H9 (cell line): Measurements from ENCODE around the gene CCDC121. TPM values are rescaled to one million over a fixed set of nuclear protein-coding genes. Genes with fewer than 3 reads are reported as not detected.

Source experiments
- DNase-seq: peaks from one replicate; pipeline ENCODE4 v3.0.0-alpha.2; 2017
- H2AFZ ChIP-seq: one replicate; pipeline ENCODE4 v1.6.1; 2013; ENCODE audit warnings: mild to moderate bottlenecking, low read length, control low read depth, moderate library complexity
- H2AK5ac ChIP-seq: 2 replicates; pipeline ENCODE4 v1.6.1; 2013; ENCODE audit warnings: low read length, control low read depth, mixed read lengths; ENCODE audit not compliant: insufficient read length
- H2BK120ac ChIP-seq: one replicate; pipeline ENCODE4 v1.6.1; 2013; ENCODE audit warnings: low read depth, mild to moderate bottlenecking, low read length, control low read depth, inconsistent platforms; ENCODE audit not compliant: poor library complexity, severe bottlenecking
- H2BK12ac ChIP-seq: 2 replicates; pipeline ENCODE4 v1.6.1; 2013; ENCODE audit warnings: low read length, control low read depth, mixed read lengths, low read depth; ENCODE audit not compliant: insufficient read length
- H2BK15ac ChIP-seq: 2 replicates; pipeline ENCODE4 v1.6.1; 2013; ENCODE audit warnings: low read depth, low read length, control low read depth
- H2BK20ac ChIP-seq: one replicate; pipeline ENCODE4 v1.6.1; 2013; ENCODE audit warnings: low read depth, mild to moderate bottlenecking, low read length, control low read depth, inconsistent platforms; ENCODE audit not compliant: poor library complexity, severe bottlenecking
- H2BK5ac ChIP-seq: 2 replicates; pipeline ENCODE4 v1.6.1; 2013; ENCODE audit warnings: low read length, control low read depth, mixed read lengths; ENCODE audit not compliant: insufficient read length
- H3K14ac ChIP-seq: 2 replicates; pipeline ENCODE4 v1.6.1; 2013; ENCODE audit warnings: low read length, control low read depth; ENCODE audit not compliant: insufficient read depth
- H3K18ac ChIP-seq: 2 replicates; pipeline ENCODE4 v1.6.1; 2013; ENCODE audit warnings: low read depth, mild to moderate bottlenecking, mixed read lengths, low read length, control low read depth; ENCODE audit not compliant: insufficient read length
- H3K23ac ChIP-seq: 2 replicates; pipeline ENCODE4 v1.6.1; 2013; ENCODE audit warnings: low read length, control low read depth, mixed read lengths, low read depth; ENCODE audit not compliant: insufficient read length
- H3K23me2 ChIP-seq: 2 replicates; pipeline ENCODE4 v1.6.1; 2013; ENCODE audit warnings: low read depth, mild to moderate bottlenecking, mixed read lengths, low read length, control low read depth; ENCODE audit not compliant: insufficient read length, poor library complexity, severe bottlenecking
- H3K27ac ChIP-seq: 2 replicates; pipeline ENCODE4 v1.5.1; 2013; ENCODE audit warnings: low read length, control low read depth, mixed read lengths, low read depth; ENCODE audit not compliant: insufficient read length
- H3K27me3 ChIP-seq: 2 replicates; pipeline ENCODE4 v1.6.1; 2013; ENCODE audit warnings: low read length, control low read depth, inconsistent platforms; ENCODE audit not compliant: insufficient read depth
- H3K4ac ChIP-seq: 2 replicates; pipeline ENCODE4 v1.6.1; 2013; ENCODE audit warnings: low read depth, mild to moderate bottlenecking, control low read depth, inconsistent platforms, low read length, moderate library complexity
- H3K4me1 ChIP-seq: 2 replicates; pipeline ENCODE4 v1.6.1; 2013; ENCODE audit warnings: low read length, control low read depth, inconsistent platforms; ENCODE audit not compliant: insufficient read depth
- H3K4me2 ChIP-seq: 2 replicates; pipeline ENCODE4 v1.6.1; 2013; ENCODE audit warnings: low read length, control low read depth, mixed read lengths; ENCODE audit not compliant: insufficient read length, insufficient read depth
- H3K56ac ChIP-seq: 2 replicates; pipeline ENCODE4 v1.6.1; 2013; ENCODE audit warnings: low read depth, mild to moderate bottlenecking, mixed read lengths, low read length, control low read depth; ENCODE audit not compliant: insufficient read length
- H3K79me1 ChIP-seq: 2 replicates; pipeline ENCODE4 v1.6.1; 2013; ENCODE audit warnings: low read depth, mild to moderate bottlenecking, moderate library complexity, low read length, control low read depth, inconsistent platforms; ENCODE audit not compliant: insufficient read depth, poor library complexity, severe bottlenecking
- H3K79me2 ChIP-seq: 2 replicates; pipeline ENCODE4 v1.6.1; 2013; ENCODE audit warnings: low read length, control low read depth, inconsistent platforms; ENCODE audit not compliant: insufficient read depth
- H3K9ac ChIP-seq: 2 replicates; pipeline ENCODE4 v1.6.1; 2013; ENCODE audit warnings: low read length, control low read depth, mixed read lengths; ENCODE audit not compliant: insufficient read length; ENCODE audit errors: extremely low read depth
- H3K9me3 ChIP-seq: one replicate; pipeline ENCODE4 v1.6.1; 2013; ENCODE audit warnings: low read depth, low read length, inconsistent platforms; ENCODE audit not compliant: control insufficient read depth
- H3T11ph ChIP-seq: one replicate; pipeline ENCODE4 v1.6.1; 2013; ENCODE audit warnings: mild to moderate bottlenecking, low read length, control low read depth, inconsistent platforms
- H4K20me1 ChIP-seq: one replicate; pipeline ENCODE4 v1.6.1; 2013; ENCODE audit not compliant: control insufficient read depth, insufficient read length, insufficient read depth
- H4K5ac ChIP-seq: 2 replicates; pipeline ENCODE4 v1.6.1; 2013; ENCODE audit warnings: low read depth, mild to moderate bottlenecking, mixed read lengths, low read length, control low read depth; ENCODE audit not compliant: insufficient read length
- H4K8ac ChIP-seq: replicated peaks from 2 replicates; pipeline ENCODE4 v1.6.1; 2013; ENCODE audit warnings: low read length, control low read depth, mixed read lengths, low read depth; ENCODE audit not compliant: insufficient read length
- H4K91ac ChIP-seq: 2 replicates; pipeline ENCODE4 v1.6.1; 2013; ENCODE audit warnings: low read depth, mild to moderate bottlenecking, moderate library complexity, mixed read lengths, low read length, control low read depth; ENCODE audit not compliant: insufficient read length
- H3K27ac Mint-ChIP-seq, 3 experiments: 2 replicates in 2 of 3; 3 replicates in 1 of 3; pipeline ENCODE4 v1.8.0; 2020 to 2021; ENCODE audit warnings: mixed read lengths in 3 of 3, mild to moderate bottlenecking in 1 of 3, moderate library complexity in 1 of 3
- H3K27me3 Mint-ChIP-seq: 2 replicates; pipeline ENCODE4 v1.8.0; 2021; ENCODE audit warnings: low read depth, mild to moderate bottlenecking, moderate library complexity, mixed read lengths
- H3K36me3 Mint-ChIP-seq, 3 experiments: 2 replicates in 2 of 3; 3 replicates in 1 of 3; pipeline ENCODE4 v1.8.0; 2020 to 2021; ENCODE audit warnings: low read depth in 3 of 3, mixed read lengths in 3 of 3; ENCODE audit not compliant: insufficient read depth in 1 of 3
- H3K4me1 Mint-ChIP-seq, 2 experiments: 2 replicates each; pipeline ENCODE4 v1.8.0; 2020; ENCODE audit warnings: mixed read lengths in 2 of 2
- H3K4me3 Mint-ChIP-seq, 2 experiments: 2 replicates in 1 of 2; 3 replicates in 1 of 2; pipeline ENCODE4 v1.8.0; 2020 to 2021; ENCODE audit warnings: mild to moderate bottlenecking in 2 of 2, mixed read lengths in 2 of 2, moderate library complexity in 1 of 2
- H3K9me3 Mint-ChIP-seq, 2 experiments: 2 replicates in 1 of 2; 3 replicates in 1 of 2; pipeline ENCODE4 v1.8.0; 2020; ENCODE audit warnings: mild to moderate bottlenecking in 2 of 2, mixed read lengths in 2 of 2, moderate library complexity in 1 of 2
- CTCF ChIP-seq: fragments of 200-600 bp; sonication (generic); conservative IDR thresholded peaks from 3 replicates; pipeline ENCODE4 v1.8.0; 2021; ENCODE audit warnings: antibody characterized with exemption, mild to moderate bottlenecking
- WGBS: extraction: QIAGEN DNeasy Blood & Tissue Kit; methylation state at CpG from one replicate; pipeline ENCODE4 v1.1.7; 2013; ENCODE audit warnings: missing lambda C conversion rate, low lambda C conversion rate, mixed read lengths; ENCODE audit not compliant: insufficient read length; ENCODE audit errors: extremely low coverage; 5-methylcytosine and 5-hydroxymethylcytosine counted together
- total RNA-seq: library from RNA; stranded (reverse); gene quantifications from 2 replicates; pipeline ENCODE4 v1.2.1, GENCODE V29; 2021

Gene CCDC121
- total RNA-seq, 1 experiment from 2014 or later, result 1.2 TPM

GRCh38 chr2:27587025-27587424 lies 41.8 kb downstream of the CCDC121 start:
- no peak overlapping the region for H3K4ac ChIP-seq
- no peak overlapping the region for H4K8ac ChIP-seq
- DNase-seq, result no peak
- H3K9me3 Mint-ChIP-seq, result peaks cover 14 to 20% of the 10 kb centered on the region in 2 experiments; a peak in 4 of 5 replicates
- peaks cover 5% of the 10 kb centered on the region for H3K23me2 ChIP-seq
- peaks cover 5% of the 10 kb centered on the region for H3K27me3 Mint-ChIP-seq
- H3K9me3 ChIP-seq, result no peaks in the 10 kb centered on the region
- H3K23ac ChIP-seq, result no peak overlapping the region
- no peak overlapping the region for H3K4me2 ChIP-seq
- no peaks in the 10 kb centered on the region for H3K27me3 ChIP-seq
- H3K4me1 Mint-ChIP-seq, result peaks cover 16 to 19% of the 10 kb centered on the region in 2 experiments
- no peak overlapping the region for H3K56ac ChIP-seq
- H3K4me1 ChIP-seq, result 0 out of 2 replicates have a peak, but pooled peaks cover 2% of the 10 kb centered on the region
- H2BK15ac ChIP-seq, result no peak overlapping the region
- no peak overlapping the region for H2AK5ac ChIP-seq
- H3K27ac Mint-ChIP-seq, result no peak overlapping the region
- H2BK5ac ChIP-seq, result no peak overlapping the region
- no peak overlapping the region for H2BK20ac ChIP-seq
- H2BK120ac ChIP-seq, result no peak overlapping the region
- H3K18ac ChIP-seq, result no peak overlapping the region
- no CpG with 5 or more reads among the region's 2 CpGs for WGBS
- no peak overlapping the region for H3K27ac ChIP-seq
- no peak overlapping the region for H3T11ph ChIP-seq
- H2AFZ ChIP-seq, result no peak overlapping the region
- H4K91ac ChIP-seq, result no peak overlapping the region
- peaks cover 2% of the 10 kb centered on the region for H3K79me1 ChIP-seq
- no peak overlapping the region for H3K4me3 Mint-ChIP-seq
- no peak overlapping the region for H3K9ac ChIP-seq
- peaks cover 30% of the 10 kb centered on the region for H3K79me2 ChIP-seq
- H4K20me1 ChIP-seq, result no peaks in the 10 kb centered on the region
- H3K14ac ChIP-seq, result no peak overlapping the region
- peaks cover 7 to 16% (median 10%) of the 10 kb centered on the region in 3 experiments; a peak in 6 of 7 replicates for H3K36me3 Mint-ChIP-seq
- H2BK12ac ChIP-seq, result no peak overlapping the region
- H4K5ac ChIP-seq, result no peak overlapping the region
- TF ChIP-seq CTCF, result no peak
